Ishikawa (cell line): ENCODE data around the gene CALML4.

Experiments used
- CEBPB ChIP-seq: IDR thresholded peaks from 2 replicates; pipeline ENCODE4 v1.6.1; 2012
- EP300 ChIP-seq: IDR thresholded peaks from 2 replicates; pipeline ENCODE4 v1.6.1; 2012; ENCODE audit warnings: borderline replicate concordance
- MAX ChIP-seq: IDR thresholded peaks from 2 replicates; pipeline ENCODE4 v1.6.1; 2012
- RAD21 ChIP-seq: IDR thresholded peaks from 2 replicates; pipeline ENCODE4 v1.6.1; 2012; ENCODE audit warnings: low read depth
- REST ChIP-seq: IDR thresholded peaks from 2 replicates; pipeline ENCODE4 v1.6.1; 2012; ENCODE audit warnings: low read depth, mild to moderate bottlenecking
- TAF1 ChIP-seq: IDR thresholded peaks from 2 replicates; pipeline ENCODE4 v1.6.1; 2012; ENCODE audit warnings: low read depth, mild to moderate bottlenecking
- USF1 ChIP-seq: IDR thresholded peaks from 2 replicates; pipeline ENCODE4 v1.6.1; 2012

- TF ChIP-seq EP300 (no peak), MAX (no peak), TAF1 (no peak), REST (no peak), RAD21 (no peak), USF1 (no peak), CEBPB (no peak)
Observed at GRCh38 chr15:68249058-68249713, 44.1 kb upstream of the CALML4 start.
